H9 (cell line): ENCODE results near the gene NPC1L1. TPM values are rescaled to one million over a fixed set of nuclear protein-coding genes. Genes with fewer than 3 reads are reported as not detected.

Experiments
- DNase-seq: peaks from one replicate; pipeline ENCODE4 v3.0.0-alpha.2; 2017
- H2AFZ ChIP-seq: one replicate; pipeline ENCODE4 v1.6.1; 2013; ENCODE audit warnings: mild to moderate bottlenecking, low read length, control low read depth, moderate library complexity
- H2AK5ac ChIP-seq: 2 replicates; pipeline ENCODE4 v1.6.1; 2013; ENCODE audit warnings: low read length, control low read depth, mixed read lengths; ENCODE audit not compliant: insufficient read length
- H2BK120ac ChIP-seq: one replicate; pipeline ENCODE4 v1.6.1; 2013; ENCODE audit warnings: low read depth, mild to moderate bottlenecking, low read length, control low read depth, inconsistent platforms; ENCODE audit not compliant: poor library complexity, severe bottlenecking
- H2BK12ac ChIP-seq: 2 replicates; pipeline ENCODE4 v1.6.1; 2013; ENCODE audit warnings: low read length, control low read depth, mixed read lengths, low read depth; ENCODE audit not compliant: insufficient read length
- H2BK15ac ChIP-seq: 2 replicates; pipeline ENCODE4 v1.6.1; 2013; ENCODE audit warnings: low read depth, low read length, control low read depth
- H2BK20ac ChIP-seq: one replicate; pipeline ENCODE4 v1.6.1; 2013; ENCODE audit warnings: low read depth, mild to moderate bottlenecking, low read length, control low read depth, inconsistent platforms; ENCODE audit not compliant: poor library complexity, severe bottlenecking
- H2BK5ac ChIP-seq: 2 replicates; pipeline ENCODE4 v1.6.1; 2013; ENCODE audit warnings: low read length, control low read depth, mixed read lengths; ENCODE audit not compliant: insufficient read length
- H3K14ac ChIP-seq: 2 replicates; pipeline ENCODE4 v1.6.1; 2013; ENCODE audit warnings: low read length, control low read depth; ENCODE audit not compliant: insufficient read depth
- H3K18ac ChIP-seq: 2 replicates; pipeline ENCODE4 v1.6.1; 2013; ENCODE audit warnings: low read depth, mild to moderate bottlenecking, mixed read lengths, low read length, control low read depth; ENCODE audit not compliant: insufficient read length
- H3K23ac ChIP-seq: 2 replicates; pipeline ENCODE4 v1.6.1; 2013; ENCODE audit warnings: low read length, control low read depth, mixed read lengths, low read depth; ENCODE audit not compliant: insufficient read length
- H3K23me2 ChIP-seq: 2 replicates; pipeline ENCODE4 v1.6.1; 2013; ENCODE audit warnings: low read depth, mild to moderate bottlenecking, mixed read lengths, low read length, control low read depth; ENCODE audit not compliant: insufficient read length, poor library complexity, severe bottlenecking
- H3K27ac ChIP-seq: 2 replicates; pipeline ENCODE4 v1.5.1; 2013; ENCODE audit warnings: low read length, control low read depth, mixed read lengths, low read depth; ENCODE audit not compliant: insufficient read length
- H3K27me3 ChIP-seq: 2 replicates; pipeline ENCODE4 v1.6.1; 2013; ENCODE audit warnings: low read length, control low read depth, inconsistent platforms; ENCODE audit not compliant: insufficient read depth
- H3K4ac ChIP-seq: 2 replicates; pipeline ENCODE4 v1.6.1; 2013; ENCODE audit warnings: low read depth, mild to moderate bottlenecking, control low read depth, inconsistent platforms, low read length, moderate library complexity
- H3K4me1 ChIP-seq: 2 replicates; pipeline ENCODE4 v1.6.1; 2013; ENCODE audit warnings: low read length, control low read depth, inconsistent platforms; ENCODE audit not compliant: insufficient read depth
- H3K4me2 ChIP-seq: 2 replicates; pipeline ENCODE4 v1.6.1; 2013; ENCODE audit warnings: low read length, control low read depth, mixed read lengths; ENCODE audit not compliant: insufficient read length, insufficient read depth
- H3K56ac ChIP-seq: 2 replicates; pipeline ENCODE4 v1.6.1; 2013; ENCODE audit warnings: low read depth, mild to moderate bottlenecking, mixed read lengths, low read length, control low read depth; ENCODE audit not compliant: insufficient read length
- H3K79me1 ChIP-seq: 2 replicates; pipeline ENCODE4 v1.6.1; 2013; ENCODE audit warnings: low read depth, mild to moderate bottlenecking, moderate library complexity, low read length, control low read depth, inconsistent platforms; ENCODE audit not compliant: insufficient read depth, poor library complexity, severe bottlenecking
- H3K79me2 ChIP-seq: 2 replicates; pipeline ENCODE4 v1.6.1; 2013; ENCODE audit warnings: low read length, control low read depth, inconsistent platforms; ENCODE audit not compliant: insufficient read depth
- H3K9ac ChIP-seq: 2 replicates; pipeline ENCODE4 v1.6.1; 2013; ENCODE audit warnings: low read length, control low read depth, mixed read lengths; ENCODE audit not compliant: insufficient read length; ENCODE audit errors: extremely low read depth
- H3K9me3 ChIP-seq: one replicate; pipeline ENCODE4 v1.6.1; 2013; ENCODE audit warnings: low read depth, low read length, inconsistent platforms; ENCODE audit not compliant: control insufficient read depth
- H3T11ph ChIP-seq: one replicate; pipeline ENCODE4 v1.6.1; 2013; ENCODE audit warnings: mild to moderate bottlenecking, low read length, control low read depth, inconsistent platforms
- H4K20me1 ChIP-seq: one replicate; pipeline ENCODE4 v1.6.1; 2013; ENCODE audit not compliant: control insufficient read depth, insufficient read length, insufficient read depth
- H4K5ac ChIP-seq: 2 replicates; pipeline ENCODE4 v1.6.1; 2013; ENCODE audit warnings: low read depth, mild to moderate bottlenecking, mixed read lengths, low read length, control low read depth; ENCODE audit not compliant: insufficient read length
- H4K8ac ChIP-seq: replicated peaks from 2 replicates; pipeline ENCODE4 v1.6.1; 2013; ENCODE audit warnings: low read length, control low read depth, mixed read lengths, low read depth; ENCODE audit not compliant: insufficient read length
- H4K91ac ChIP-seq: 2 replicates; pipeline ENCODE4 v1.6.1; 2013; ENCODE audit warnings: low read depth, mild to moderate bottlenecking, moderate library complexity, mixed read lengths, low read length, control low read depth; ENCODE audit not compliant: insufficient read length
- H3K27ac Mint-ChIP-seq, 3 experiments: 2 replicates in 2 of 3; 3 replicates in 1 of 3; pipeline ENCODE4 v1.8.0; 2020 to 2021; ENCODE audit warnings: mixed read lengths in 3 of 3, mild to moderate bottlenecking in 1 of 3, moderate library complexity in 1 of 3
- H3K27me3 Mint-ChIP-seq: 2 replicates; pipeline ENCODE4 v1.8.0; 2021; ENCODE audit warnings: low read depth, mild to moderate bottlenecking, moderate library complexity, mixed read lengths
- H3K36me3 Mint-ChIP-seq, 3 experiments: 2 replicates in 2 of 3; 3 replicates in 1 of 3; pipeline ENCODE4 v1.8.0; 2020 to 2021; ENCODE audit warnings: low read depth in 3 of 3, mixed read lengths in 3 of 3; ENCODE audit not compliant: insufficient read depth in 1 of 3
- H3K4me1 Mint-ChIP-seq, 2 experiments: 2 replicates each; pipeline ENCODE4 v1.8.0; 2020; ENCODE audit warnings: mixed read lengths in 2 of 2
- H3K4me3 Mint-ChIP-seq, 2 experiments: 2 replicates in 1 of 2; 3 replicates in 1 of 2; pipeline ENCODE4 v1.8.0; 2020 to 2021; ENCODE audit warnings: mild to moderate bottlenecking in 2 of 2, mixed read lengths in 2 of 2, moderate library complexity in 1 of 2
- H3K9me3 Mint-ChIP-seq, 2 experiments: 2 replicates in 1 of 2; 3 replicates in 1 of 2; pipeline ENCODE4 v1.8.0; 2020; ENCODE audit warnings: mild to moderate bottlenecking in 2 of 2, mixed read lengths in 2 of 2, moderate library complexity in 1 of 2
- WGBS: extraction: QIAGEN DNeasy Blood & Tissue Kit; methylation state at CpG from one replicate; pipeline ENCODE4 v1.1.7; 2013; ENCODE audit warnings: missing lambda C conversion rate, low lambda C conversion rate, mixed read lengths; ENCODE audit not compliant: insufficient read length; ENCODE audit errors: extremely low coverage; 5-methylcytosine and 5-hydroxymethylcytosine counted together
- total RNA-seq: library from RNA; stranded (reverse); gene quantifications from 2 replicates; pipeline ENCODE4 v1.2.1, GENCODE V29; 2021
- TF ChIP-seq, protein P1 (sequence below): fragments of 200-600 bp; sonication (generic); conservative IDR thresholded peaks from 3 replicates; pipeline ENCODE4 v1.8.0; 2021; ENCODE audit warnings: antibody characterized with exemption, mild to moderate bottlenecking

NPC1L1 gene
- total RNA-seq, 1 experiment from 2014 or later, result 0.11 TPM

DNA sequence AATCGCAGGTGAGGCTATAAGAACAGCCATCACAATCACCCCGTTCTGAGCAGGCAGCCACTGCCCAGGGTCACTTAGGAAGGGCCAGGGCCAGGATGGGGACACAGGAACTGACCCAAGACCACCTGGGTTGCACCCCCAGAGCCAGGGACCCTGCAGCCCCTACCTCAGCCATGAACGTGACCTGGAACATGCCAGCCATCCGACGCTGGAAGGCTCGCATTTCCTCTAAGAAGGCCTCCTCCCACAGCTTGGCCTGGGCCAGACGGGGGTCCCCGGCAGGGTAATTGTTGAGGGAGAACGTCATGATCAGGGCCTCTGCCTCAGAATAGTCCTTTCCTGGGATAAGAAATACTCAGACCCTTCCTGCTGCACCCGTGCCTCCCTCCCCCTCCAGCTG, 5.0 kb downstream of the NPC1L1 start:
- H3K4me1 Mint-ChIP-seq, result peaks cover 0 to 4% of the 10 kb centered on the region in 2 experiments; a peak in 1 of 4 replicates
- TF ChIP-seq, protein P1, sequence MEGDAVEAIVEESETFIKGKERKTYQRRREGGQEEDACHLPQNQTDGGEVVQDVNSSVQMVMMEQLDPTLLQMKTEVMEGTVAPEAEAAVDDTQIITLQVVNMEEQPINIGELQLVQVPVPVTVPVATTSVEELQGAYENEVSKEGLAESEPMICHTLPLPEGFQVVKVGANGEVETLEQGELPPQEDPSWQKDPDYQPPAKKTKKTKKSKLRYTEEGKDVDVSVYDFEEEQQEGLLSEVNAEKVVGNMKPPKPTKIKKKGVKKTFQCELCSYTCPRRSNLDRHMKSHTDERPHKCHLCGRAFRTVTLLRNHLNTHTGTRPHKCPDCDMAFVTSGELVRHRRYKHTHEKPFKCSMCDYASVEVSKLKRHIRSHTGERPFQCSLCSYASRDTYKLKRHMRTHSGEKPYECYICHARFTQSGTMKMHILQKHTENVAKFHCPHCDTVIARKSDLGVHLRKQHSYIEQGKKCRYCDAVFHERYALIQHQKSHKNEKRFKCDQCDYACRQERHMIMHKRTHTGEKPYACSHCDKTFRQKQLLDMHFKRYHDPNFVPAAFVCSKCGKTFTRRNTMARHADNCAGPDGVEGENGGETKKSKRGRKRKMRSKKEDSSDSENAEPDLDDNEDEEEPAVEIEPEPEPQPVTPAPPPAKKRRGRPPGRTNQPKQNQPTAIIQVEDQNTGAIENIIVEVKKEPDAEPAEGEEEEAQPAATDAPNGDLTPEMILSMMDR, result no peak

More for the DNA sequence above, 5.0 kb downstream of the NPC1L1 start:
- WGBS, result no CpG with 5 or more reads among the region's 10 CpGs
- no peak overlapping the region for H2BK12ac ChIP-seq
- Mint-ChIP-seq H3K27ac (no peak overlapping the region; a peak in 1 of 7 replicates), H3K9me3 (no peaks in the 10 kb centered on the region), H3K36me3 (no peaks in the 10 kb centered on the region; a peak in 1 of 7 replicates), H3K27me3 (peaks cover 2% of the 10 kb centered on the region; the same call in 1 of the 2 replicates), H3K4me3 (no peak overlapping the region)
- H3K79me2 ChIP-seq, result no peaks in the 10 kb centered on the region
- no peak overlapping the region for H2BK15ac ChIP-seq
- DNase-seq, result no peak
- no peak overlapping the region for H2AK5ac ChIP-seq
- no peak overlapping the region for H3K18ac ChIP-seq
- H4K8ac ChIP-seq, result no peak overlapping the region
- no peak overlapping the region for H2AFZ ChIP-seq
- no peak overlapping the region for H3K4ac ChIP-seq
- no peak overlapping the region for H2BK20ac ChIP-seq
- H4K5ac ChIP-seq, result no peak overlapping the region
- H3K27ac ChIP-seq, result no peak overlapping the region
- no peak overlapping the region for H3K23ac ChIP-seq
- H2BK120ac ChIP-seq, result no peak overlapping the region
- no peak overlapping the region for H4K91ac ChIP-seq
- no peak overlapping the region for H3K4me2 ChIP-seq
- no peaks in the 10 kb centered on the region for H3K23me2 ChIP-seq
- H3T11ph ChIP-seq, result no peak overlapping the region
- no peaks in the 10 kb centered on the region for H4K20me1 ChIP-seq
- no peaks in the 10 kb centered on the region for H3K27me3 ChIP-seq
- no peak overlapping the region for H2BK5ac ChIP-seq
- H3K14ac ChIP-seq, result no peak overlapping the region
- H3K79me1 ChIP-seq, result no peaks in the 10 kb centered on the region
- no peak overlapping the region for H3K9ac ChIP-seq
- H3K56ac ChIP-seq, result no peak overlapping the region
- H3K4me1 ChIP-seq, result no peaks in the 10 kb centered on the region
- no peaks in the 10 kb centered on the region for H3K9me3 ChIP-seq
